Brain microvascular endothelial cell (primary cell): ENCODE measurements around the gene KIAA1191.

Source experiments
- DNase-seq: peaks from one replicate; pipeline ENCODE4 v3.0.0-alpha.2; 2020
- H3K27ac ChIP-seq: fragments of 250-450 bp; sonication (Bioruptor Pico); 2 replicates; pipeline ENCODE4 v1.5.1; 2020; ENCODE audit warnings: mild to moderate bottlenecking, moderate library complexity
- H3K27me3 ChIP-seq: fragments of 250-450 bp; sonication (Bioruptor Pico); replicated peaks from 2 replicates; pipeline ENCODE4 v1.5.1; 2020; ENCODE audit warnings: mild to moderate bottlenecking
- H3K36me3 ChIP-seq: fragments of 250-450 bp; sonication (Bioruptor Pico); replicated peaks from 2 replicates; pipeline ENCODE4 v1.5.1; 2020; ENCODE audit warnings: mild to moderate bottlenecking
- H3K4me3 ChIP-seq: 2 replicates; pipeline ENCODE4 v1.5.1; 2011; ENCODE audit warnings: low read depth, mild to moderate bottlenecking, control low read depth, low read length, moderate library complexity
- in situ Hi-C: cut with HindIII; loops from 2 replicates; pipeline ENCODE4 v1.10.0; 2017; ENCODE audit warnings: low sequenced_read_pairs, low pct_ligation_motif_present
- TF ChIP-seq, protein P1 (sequence below): IDR thresholded peaks from 2 replicates; pipeline ENCODE4 v1.5.1; 2011; ENCODE audit warnings: low read depth, mild to moderate bottlenecking, moderate library complexity, low read length, control low read depth, inconsistent platforms; ENCODE audit errors: missing control alignments

Gene KIAA1191

DNA sequence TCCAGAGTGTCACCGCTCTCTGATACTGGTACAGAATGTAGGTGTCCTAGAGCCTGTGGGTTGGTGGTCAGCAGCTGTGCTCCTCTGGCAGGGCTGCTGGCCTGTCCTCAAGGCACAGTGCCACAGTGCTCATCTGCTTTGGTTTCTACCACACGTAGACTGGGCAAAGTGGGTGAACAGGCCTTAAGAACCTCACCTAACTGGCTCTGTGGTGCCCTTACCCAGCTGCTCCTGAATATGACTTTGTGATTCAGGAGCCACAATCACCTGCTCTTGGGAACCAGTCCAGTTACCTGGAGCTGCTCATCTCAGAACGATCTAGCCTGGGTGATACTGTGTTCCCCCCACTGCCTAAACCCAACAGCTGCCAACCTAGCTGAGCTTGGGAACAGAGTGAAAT lies 20.4 kb upstream of the KIAA1191 start:
- TF ChIP-seq, protein P1, sequence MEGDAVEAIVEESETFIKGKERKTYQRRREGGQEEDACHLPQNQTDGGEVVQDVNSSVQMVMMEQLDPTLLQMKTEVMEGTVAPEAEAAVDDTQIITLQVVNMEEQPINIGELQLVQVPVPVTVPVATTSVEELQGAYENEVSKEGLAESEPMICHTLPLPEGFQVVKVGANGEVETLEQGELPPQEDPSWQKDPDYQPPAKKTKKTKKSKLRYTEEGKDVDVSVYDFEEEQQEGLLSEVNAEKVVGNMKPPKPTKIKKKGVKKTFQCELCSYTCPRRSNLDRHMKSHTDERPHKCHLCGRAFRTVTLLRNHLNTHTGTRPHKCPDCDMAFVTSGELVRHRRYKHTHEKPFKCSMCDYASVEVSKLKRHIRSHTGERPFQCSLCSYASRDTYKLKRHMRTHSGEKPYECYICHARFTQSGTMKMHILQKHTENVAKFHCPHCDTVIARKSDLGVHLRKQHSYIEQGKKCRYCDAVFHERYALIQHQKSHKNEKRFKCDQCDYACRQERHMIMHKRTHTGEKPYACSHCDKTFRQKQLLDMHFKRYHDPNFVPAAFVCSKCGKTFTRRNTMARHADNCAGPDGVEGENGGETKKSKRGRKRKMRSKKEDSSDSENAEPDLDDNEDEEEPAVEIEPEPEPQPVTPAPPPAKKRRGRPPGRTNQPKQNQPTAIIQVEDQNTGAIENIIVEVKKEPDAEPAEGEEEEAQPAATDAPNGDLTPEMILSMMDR: no peak
- Histone ChIP-seq H3K27me3 (no peaks in the 10 kb centered on the region), H3K27ac (no peak overlapping the region), H3K4me3 (no peak overlapping the region), H3K36me3 (peaks cover 47% of the 10 kb centered on the region)
- DNase-seq: no peak
- in situ Hi-C loops: no loop called here

DNA sequence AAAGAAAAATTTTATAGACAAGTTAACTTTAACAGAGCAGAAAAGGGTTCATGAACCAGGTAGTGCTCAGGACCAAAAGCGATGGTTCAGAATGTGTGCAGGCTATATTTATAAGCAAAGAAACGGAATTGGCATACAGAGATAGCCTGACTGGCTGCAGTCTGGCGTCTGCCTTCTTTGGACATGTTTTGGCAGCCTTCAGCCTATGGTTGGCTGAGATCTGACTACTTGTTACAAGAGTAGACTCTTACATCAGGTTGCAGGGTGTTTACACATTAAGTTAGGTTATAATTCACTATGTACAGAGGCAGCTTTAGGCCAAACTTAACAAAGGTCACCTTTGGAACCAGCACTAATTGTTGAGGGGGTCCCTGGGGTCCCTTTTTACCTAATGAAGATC lies 19.9 kb upstream of the KIAA1191 start:
- DNase-seq: no peak
- Histone ChIP-seq H3K27me3 (no peaks in the 10 kb centered on the region), H3K27ac (no peak overlapping the region), H3K36me3 (peaks cover 44% of the 10 kb centered on the region), H3K4me3 (no peak overlapping the region)
- TF ChIP-seq, protein P1: no peak
- in situ Hi-C loops: no loop called here

DNA sequence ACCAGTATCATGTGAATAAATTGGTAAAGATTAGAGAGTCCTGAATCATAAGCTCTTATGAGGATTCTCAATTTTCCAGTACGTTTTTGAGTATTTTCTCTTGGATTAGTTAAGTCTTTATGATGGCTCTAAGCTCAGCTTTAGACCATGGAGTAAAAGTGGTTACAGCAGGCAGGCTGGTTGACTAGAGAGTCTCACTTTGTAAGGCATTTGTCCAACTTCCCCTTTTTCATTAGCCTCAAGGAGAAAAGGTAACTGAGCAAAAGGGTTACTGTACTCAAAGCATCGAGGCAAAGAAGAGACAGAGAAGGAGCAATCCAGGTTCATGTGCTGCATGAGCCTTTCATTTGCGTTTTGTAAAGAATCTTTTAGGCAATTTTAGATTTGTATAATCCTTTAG lies 18.3 kb upstream of the KIAA1191 start:
- no peak overlapping the region for H3K27ac ChIP-seq
- DNase-seq: no peak
- H3K27me3 ChIP-seq: no peaks in the 10 kb centered on the region
- peaks cover 34% of the 10 kb centered on the region for H3K36me3 ChIP-seq
- in situ Hi-C loops: no loop called here
- H3K4me3 ChIP-seq: no peak overlapping the region
- TF ChIP-seq, protein P1: no peak

DNA sequence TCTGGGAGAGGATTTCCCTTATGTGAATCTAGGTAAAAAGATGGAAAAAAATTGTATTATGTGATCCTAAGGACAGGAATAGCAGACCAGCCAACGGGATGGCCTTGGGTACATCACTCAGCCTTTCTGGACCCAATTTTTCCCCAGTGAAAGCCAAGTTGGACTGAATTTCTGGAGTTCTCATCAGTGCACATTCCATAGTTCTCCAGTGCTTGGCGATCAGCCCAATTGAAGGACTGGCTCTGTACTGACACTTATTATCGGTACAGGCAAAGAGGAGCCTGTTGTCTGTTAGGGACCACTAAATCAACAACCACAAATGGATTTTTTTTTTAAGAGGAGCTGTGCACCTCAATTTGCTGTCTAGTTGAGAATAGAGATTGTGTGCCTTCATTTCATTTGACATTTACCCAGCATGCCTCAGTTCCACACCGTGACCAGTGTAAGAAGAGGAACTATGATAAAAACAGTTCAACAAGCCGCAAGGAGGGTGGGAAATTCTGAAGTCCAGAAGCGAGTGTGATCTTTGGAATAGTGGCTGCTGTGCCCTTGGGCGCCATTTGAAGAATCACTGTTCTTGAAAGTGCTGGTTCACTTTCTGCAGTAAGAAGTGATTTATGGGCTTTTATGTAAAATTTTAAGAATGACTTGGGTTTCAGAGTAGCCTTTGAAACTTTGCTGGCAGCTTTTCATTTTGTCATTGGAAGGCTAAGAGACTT lies 11.7 kb upstream of the KIAA1191 start:
- DNase-seq: no peak

DNA sequence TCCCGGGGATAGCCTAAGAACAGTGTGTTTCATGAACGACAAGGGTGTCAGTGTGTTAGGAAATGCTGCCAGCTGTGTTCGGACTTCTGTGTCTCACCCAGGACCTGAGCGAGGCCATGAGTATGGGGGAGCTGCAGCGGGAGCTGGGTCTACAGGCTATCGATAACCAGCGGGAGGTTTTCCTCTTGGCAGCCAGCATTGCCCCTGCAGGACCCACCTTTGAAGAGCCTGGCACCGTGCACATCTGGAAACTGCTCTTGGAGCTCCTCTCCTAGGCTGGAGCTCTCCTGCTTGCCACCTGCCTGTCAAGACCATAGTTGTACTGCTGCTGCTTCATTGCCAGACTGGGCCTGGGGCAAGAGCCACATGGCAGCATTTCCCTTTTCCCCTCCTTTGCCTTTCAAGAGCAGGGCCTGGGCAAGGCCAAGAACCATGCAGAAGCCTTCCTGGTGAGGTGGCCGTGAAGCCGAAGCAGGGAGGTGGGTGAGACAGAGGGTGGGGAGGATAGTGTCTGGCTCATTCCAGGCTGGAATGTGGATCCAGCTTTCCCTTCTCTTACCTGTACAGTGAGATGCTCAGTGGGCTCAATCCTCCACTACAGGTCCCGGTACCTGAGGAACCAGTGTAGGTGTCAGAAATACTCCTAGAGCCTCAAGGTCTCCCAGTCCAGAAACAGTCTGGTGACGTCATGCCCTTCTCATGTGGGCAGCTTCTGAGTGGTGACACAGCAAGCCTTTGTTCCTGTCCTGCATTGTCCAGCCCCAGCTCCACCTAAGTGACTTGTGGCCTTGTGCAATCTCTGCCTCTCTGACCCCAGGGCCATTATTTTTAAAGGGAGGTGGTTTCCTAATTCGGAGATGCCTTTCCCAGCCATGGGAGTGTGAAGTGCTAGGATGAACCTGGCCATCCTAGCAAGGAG lies 10.3 kb upstream of the KIAA1191 start:
- no peaks in the 10 kb centered on the region for H3K27me3 ChIP-seq
- H3K36me3 ChIP-seq: peaks cover 13% of the 10 kb centered on the region
- H3K4me3 ChIP-seq: no peak overlapping the region
- in situ Hi-C loops: no loop called here
- DNase-seq: no peak
- TF ChIP-seq, protein P1: no peak
- H3K27ac ChIP-seq: no peak overlapping the region

More for the DNA sequence above, 11.7 kb upstream of the KIAA1191 start:
- Histone ChIP-seq H3K4me3 (no peak overlapping the region), H3K27me3 (no peaks in the 10 kb centered on the region), H3K36me3 (peaks cover 8% of the 10 kb centered on the region), H3K27ac (no peak overlapping the region)
- in situ Hi-C loops: no loop called here
- TF ChIP-seq, protein P1: no peak
